GDM1 (cell line): ENCODE measurements around the gene METRN.

Source experiments
- DNase-seq: peaks from one replicate; lab custom pipeline; 2025; lab: John Stamatoyannopoulos, UW

METRN gene

DNA sequence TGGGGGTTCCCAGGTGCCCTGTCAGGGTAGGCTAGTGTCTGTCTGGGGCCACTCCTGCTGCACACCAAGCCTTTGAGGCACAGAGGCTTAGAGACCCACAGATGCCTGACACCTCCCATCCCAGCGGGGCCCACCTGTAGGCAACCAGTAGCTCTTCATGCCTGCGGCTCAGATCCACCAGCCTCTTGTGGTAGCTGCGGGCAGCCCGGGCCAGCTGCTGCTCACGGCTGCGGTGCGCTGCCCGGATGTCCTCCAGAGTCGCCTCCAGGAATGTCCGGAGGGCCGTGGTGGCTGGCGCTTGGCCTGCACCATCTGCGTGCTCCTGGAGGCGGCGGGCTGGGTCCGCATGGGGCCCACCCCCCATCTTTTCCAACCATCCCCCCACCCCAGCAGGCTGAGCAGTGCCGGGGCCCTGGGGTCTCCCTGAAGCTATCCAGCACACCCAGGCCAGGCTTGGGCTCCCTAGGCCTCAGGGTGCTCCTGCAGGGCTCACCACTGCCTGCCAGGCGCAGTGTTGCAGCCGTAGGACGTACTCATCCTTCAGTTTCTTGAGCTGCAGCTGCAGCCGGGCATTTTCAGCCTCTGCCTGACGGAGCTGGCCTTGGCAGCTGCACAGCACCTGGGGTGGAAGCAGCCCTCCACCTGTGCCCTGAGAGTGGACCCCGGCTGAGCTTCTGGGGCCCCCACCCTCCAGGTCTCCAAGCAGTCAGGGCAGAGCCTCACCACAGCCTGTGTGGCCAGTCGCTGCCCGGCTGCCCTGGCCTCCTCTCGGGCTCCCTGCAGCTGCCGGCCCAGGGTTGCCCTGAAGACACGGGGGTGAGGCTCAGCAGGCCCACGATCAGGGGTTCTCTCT lies 9.5 kb downstream of the METRN start:
- no peak for DNase-seq

DNA sequence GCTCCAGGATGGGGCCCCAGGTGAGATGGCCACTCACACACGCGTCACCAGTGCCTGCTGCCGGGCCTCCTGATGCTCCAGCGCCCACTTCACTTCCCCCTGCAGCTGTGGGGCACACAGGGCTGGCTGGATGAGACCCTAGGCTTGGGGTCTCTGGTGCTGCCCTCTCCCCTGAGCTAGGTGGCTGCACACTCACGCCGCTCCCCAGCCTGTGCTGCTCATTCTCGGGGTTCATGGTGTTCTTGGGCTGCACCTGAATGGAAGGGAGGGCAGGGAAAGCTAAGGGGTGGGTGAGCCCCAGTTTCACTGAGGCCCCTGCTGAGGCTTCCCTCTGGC lies 10.1 kb downstream of the METRN start:
- DNase-seq = no peak

DNA sequence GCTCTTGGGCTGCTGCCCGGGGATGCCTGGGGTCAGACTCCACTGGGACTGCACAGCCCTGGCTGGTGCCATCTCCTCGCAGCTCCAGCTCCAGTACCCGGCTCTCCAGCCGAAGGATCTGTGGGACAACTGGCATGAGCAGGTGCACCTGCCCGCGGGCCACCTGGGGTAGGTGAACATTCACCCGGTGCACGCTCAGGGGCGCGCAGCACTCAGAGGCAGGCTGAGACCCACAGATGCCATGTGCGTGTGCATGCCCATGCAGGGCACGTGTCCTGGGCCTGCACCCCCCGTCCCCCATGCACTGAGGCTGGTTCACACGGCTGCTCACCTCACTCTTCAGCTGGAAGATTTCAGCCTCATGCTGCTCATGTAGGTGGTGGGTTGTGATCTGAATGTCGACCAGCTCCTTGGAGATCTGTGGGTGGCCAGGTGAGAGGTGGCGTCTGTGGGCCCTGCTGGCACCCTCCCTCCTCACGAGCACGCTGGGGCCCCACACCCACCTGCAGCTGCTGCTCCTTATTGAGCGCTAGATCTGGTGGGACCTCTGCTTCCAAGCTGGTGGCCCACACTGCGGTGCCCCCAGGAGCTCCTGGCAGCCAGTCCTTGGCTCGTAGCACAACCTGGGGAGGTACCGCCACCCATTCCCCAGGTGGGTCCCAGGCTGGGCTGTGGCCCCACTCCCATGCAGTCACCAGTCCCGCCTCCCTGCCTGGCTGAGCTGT lies 10.7 kb downstream of the METRN start:
- DNase-seq = no peak

DNA sequence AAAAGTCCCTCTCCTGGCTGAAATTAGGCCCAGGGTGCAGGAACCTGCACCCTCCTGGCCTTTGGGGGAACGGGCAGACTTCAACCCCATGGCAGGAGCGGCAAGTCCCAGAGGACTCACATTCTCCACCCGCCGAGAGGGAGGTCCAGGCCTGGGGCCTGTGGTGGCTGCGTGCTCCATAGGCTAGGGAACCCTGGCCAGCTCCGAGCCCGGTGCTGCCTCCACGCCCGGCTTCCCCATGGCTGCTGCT lies 11.2 kb downstream of the METRN start:
- DNase-seq = no peak

DNA sequence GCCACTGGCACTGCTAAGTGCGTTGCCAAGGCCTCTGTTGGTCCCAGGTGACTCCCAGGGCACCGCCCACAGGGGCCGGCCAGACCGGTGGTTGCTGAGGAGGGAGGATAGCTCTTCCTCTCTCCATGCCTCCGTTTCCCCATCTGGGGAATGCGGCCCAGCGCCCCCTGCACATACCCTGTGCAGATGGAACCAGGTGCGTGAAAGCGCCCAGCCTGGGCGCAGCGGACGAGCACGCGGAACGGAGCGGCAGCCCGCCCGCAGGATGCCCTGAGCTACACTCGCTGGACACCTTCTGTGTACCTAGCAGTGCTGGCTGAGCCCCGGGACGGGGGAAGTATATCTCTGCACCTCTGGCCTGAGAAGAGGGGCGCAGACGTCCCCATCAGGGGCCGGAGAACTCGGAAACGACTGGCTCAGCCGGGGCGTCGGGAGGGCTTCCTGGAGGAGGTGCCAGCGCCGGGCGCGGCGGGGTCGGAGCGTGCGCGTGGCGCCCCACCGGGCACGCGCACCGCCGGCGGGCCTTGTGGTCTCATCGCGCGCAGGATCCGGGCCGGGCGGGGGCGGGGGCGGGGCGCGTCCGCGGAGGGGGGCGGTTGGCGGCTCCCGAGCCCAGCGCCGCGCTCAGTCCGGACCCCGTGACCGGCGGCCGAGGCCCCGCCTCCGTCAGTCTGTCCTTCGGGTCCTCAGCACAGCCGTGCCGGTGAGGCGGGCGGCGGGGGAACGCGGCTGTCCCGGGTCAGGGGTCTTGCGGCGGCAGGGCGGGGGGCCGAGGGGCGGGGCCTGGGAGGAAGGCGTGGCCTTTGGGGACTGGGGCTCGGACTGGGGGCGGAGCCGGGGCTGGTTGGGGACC lies 11.7 kb downstream of the METRN start, which contains the start of the genes CCDC78 and HAGHL:
Gene CCDC78 (minus strand): TSS at position 6 of the 853 bp plus-strand sequence. CDS start 76 bp downstream, outside the sequence.
Gene HAGHL (plus strand): TSS at position 669 of the 853 bp plus-strand sequence. CDS start 404 bp downstream, outside the sequence.
- DNase-seq = no peak

DNA sequence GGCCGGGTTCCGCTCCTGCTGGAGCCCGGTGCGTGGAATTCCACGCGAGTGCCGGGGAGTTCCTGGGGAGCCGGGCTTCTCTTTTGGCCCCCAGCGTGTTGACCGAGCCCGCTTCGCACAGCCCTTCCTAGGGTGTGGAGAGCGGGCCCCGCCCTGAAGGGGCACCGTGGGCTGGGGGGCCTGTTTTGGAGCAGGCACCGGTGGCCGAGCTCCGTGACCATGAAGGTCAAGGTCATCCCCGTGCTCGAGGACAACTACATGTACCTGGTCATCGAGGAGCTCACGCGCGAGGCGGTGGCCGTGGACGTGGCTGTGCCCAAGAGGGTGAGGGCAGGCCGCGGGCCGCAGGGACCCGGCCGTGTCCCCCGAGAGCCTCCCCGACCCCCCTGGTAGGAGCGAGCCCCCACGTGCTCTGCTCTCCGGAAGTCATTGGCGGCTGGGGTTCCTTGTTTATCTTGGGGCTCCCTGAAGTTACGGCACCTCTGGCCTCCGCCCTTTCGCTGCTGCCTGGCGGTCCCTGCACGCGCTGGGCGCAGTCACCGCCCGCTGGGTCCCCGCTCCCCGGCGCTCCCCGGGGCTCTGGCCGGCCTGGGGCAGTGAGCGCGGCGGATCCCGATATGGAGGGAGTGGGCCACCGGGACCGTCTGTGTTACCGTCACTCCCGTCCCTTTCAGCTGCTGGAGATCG lies 12.5 kb downstream of the METRN start:
- no peak for DNase-seq

DNA sequence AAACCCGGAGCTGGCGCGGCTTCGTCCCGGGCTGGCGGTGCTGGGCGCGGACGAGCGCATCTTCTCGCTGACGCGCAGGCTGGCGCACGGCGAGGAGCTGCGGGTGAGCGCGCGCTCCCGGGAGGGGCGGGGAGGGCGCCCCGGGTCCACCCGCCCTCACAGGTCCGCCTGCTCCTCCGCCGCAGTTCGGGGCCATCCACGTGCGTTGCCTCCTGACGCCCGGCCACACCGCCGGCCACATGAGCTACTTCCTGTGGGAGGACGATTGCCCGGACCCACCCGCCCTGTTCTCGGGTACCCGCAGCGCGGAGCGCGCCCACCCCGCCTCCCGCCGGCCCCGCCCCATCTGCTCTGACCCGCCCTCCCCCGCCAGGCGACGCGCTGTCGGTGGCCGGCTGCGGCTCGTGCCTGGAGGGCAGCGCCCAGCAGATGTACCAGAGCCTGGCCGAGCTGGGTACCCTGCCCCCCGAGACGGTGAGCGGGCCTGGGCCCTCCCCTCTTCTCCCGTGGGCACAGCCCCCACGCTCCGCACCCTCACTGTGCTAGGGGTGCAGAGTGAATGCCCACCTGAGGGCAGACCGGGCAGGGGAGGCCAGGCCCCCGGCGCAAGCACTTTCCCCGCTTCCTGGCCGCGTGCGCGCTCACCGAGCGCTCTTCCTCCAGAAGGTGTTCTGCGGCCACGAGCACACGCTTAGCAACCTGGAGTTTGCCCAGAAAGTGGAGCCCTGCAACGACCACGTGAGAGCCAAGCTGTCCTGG lies 13.4 kb downstream of the METRN start:
- DNase-seq = no peak

DNA sequence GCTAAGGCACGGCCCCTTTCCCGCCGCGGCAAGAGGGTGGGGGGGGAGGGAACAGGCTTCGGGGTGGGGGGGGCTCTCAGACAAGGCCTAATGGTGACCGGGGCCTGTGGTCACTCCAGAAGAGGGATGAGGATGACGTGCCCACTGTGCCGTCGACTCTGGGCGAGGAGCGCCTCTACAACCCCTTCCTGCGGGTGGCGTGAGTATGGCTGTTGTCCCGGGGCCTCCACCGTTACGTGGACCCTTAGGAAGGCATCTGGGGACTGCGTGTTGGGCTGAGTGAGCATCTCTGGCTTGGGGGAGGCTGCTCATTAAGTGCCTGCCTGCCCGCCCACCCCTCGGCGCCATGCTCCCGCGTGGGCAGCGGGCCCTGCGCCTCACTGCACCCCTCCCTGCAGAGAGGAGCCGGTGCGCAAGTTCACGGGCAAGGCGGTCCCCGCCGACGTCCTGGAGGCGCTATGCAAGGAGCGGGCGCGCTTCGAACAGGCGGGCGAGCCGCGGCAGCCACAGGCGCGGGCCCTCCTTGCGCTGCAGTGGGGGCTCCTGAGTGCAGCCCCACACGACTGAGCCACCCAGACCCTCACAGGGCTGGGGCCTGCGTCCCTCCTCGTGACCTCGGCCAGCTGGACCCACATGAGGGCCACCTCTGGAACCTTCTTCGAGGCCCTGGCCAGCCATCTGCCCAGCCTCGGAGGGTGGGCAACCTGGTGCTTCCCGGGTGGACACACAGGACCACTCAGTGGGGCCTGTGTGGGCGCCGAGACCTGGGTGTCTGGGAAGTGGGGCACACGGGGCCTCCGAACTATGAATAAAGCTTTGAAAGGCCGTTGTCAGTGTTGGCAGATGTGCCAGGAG lies 14.2 kb downstream of the METRN start:
- DNase-seq = no peak

DNA sequence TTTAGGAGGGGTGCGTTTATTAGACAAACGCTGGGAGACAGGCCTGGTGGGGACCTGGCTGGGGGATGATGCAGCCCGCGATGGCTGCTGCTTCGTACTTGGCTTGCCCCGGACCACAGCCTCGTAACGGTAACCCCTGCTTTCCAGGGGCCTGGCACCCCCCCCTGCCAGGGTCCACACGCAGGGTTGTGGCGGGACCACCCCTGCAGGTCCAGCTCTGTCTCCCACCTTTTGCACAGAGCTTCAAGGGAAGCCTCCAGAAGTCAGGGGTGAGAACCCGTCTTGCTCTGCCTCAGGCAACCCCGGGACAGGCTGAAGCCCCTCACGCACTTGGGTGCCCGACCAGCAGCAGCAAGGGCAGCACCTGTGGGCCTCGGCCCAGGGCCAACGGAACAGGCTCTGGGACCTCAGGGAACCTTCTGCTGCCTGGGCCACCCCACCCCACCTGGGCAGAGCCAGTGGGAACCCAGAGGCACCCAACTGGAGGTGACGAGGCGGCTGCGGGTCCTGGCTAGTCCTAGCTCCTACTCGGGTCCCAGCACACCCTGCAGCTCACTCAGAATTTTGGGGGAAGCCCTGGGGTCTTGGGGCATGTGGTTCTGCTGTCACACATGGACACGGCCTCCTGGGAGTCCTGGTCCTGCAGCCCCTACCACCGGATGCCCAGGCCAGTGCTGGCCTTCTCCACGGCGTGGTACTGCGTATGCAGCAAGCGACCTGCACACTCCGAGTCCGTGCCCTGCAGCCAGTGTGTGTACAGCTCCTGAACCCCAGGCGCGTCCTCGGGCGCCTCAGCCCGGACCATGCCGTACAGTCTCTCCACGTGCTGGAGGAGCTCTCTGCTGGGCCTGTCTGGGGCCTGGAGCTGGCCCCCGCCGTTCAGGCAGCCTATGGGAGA lies 15.1 kb downstream of the METRN start:
- DNase-seq = no peak

DNA sequence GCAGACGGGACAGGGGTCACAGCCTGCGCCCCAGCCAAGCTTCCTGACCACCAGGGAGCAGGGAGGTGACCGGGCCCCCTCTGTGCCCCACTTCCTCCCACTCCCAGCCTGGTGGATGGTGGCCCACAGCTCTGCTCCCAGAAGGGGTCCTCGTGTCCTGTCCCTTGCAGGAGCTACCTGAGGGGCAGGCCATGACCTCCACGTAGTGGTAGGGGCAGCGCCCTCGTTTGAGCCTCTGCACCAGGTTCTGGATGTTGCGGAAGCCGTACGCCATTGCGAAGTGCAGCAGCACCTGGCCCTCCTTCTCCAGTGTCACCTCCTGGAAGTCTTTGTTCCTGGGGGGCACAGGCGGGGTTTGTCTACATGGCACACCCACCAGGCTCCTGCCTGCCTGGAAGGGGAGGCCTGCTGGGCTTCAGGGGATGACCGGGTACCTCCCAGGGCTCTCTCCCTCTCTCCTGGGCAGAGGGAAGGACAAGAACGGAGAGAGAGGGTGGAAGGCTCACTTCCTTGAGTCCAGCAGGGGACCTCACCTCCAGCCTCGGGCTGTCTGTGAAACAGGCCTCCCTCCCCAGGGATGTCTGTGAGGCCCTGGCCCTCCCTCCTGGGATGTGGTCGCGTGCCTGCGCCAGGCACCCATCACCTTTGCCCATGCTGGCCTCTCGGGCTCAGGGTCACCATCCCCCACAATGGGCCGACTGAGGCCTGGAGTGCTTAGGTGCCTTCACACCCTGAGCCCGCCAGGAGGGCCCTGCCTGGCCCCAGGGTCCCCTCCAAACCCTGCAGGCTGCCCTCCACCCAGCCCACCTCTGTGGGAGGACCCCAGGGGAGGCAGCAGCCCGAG lies 16.0 kb downstream of the METRN start:
- DNase-seq = no peak

DNA sequence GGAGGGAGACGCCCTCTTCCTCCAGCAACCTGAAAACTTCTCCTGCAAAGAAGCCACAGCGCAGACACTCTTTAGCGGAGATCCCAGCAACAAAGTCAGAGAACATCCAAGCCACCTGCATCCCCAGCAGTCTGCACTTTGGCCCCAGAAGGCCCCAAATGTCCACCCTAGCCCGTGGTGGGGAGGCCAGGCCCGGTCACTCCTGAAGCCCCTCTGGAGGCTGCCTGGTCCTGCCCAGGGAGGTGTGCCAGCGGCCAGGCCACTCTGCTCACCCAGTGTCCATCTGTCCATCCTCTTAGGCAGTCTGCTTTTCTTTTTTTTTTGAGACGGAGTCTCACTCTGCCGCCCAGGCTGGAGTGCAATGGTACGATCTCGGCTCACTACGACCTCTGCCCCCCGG lies 17.4 kb downstream of the METRN start:
- no peak for DNase-seq

DNA sequence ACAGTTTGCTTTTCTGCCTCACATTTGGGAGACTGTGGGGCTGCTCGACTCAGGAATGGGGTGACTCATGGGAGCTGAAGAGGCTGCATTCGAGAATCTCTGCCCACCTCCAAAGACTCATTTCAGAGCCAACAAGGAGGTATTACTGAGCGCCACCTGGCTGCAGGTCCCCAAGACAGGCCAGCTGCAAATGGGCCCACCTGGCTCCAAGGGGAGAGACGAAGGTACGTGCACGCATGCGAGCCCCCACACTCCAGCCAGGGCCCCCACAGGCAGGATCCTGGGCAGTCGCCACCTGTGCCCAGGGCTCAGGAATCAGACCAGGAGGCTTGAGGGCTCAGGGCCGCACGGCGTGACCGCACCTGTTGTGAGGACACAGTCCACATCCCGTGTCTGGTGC lies 18.0 kb downstream of the METRN start:
- DNase-seq = no peak

DNA sequence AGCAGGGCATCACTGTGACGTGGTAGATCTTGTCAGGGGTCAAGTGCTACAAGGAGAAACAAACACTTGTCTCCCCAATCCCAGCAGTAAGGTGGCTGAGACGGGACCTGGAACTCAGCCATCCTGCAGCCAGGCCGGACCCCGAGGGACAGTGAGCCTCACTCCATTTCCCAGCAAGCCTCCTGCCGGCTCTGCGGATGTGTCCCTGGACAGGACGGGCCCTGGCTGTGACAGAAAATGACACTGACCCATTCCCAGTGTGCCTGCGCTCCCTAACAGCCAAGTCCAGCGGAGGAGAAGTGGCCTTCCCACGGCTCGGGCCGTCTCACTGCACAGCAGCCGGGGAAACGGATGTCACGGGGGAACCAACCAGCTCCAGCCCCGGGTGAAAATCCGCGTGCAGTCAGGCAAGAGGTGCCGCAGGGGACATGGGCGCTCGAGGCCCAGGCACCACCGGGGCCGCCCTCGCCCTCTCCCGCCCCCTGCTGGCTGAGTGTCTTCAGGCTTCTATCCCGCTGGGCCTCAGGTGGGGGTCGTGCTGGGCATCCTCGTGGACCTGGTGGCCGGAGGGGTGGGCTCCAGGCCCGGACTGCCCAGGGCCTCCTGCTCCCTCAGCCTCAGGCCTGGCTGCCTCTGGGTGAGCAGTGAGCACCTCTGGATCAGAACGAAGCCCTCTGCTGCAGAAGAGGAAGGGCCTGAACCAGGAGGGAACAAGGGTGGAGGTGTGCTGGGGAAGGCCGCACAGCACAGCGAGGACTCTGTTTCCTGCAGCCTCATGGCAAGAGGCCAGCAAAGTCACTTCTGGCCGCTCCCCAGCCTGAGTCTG lies 18.7 kb downstream of the METRN start:
- DNase-seq = no peak

DNA sequence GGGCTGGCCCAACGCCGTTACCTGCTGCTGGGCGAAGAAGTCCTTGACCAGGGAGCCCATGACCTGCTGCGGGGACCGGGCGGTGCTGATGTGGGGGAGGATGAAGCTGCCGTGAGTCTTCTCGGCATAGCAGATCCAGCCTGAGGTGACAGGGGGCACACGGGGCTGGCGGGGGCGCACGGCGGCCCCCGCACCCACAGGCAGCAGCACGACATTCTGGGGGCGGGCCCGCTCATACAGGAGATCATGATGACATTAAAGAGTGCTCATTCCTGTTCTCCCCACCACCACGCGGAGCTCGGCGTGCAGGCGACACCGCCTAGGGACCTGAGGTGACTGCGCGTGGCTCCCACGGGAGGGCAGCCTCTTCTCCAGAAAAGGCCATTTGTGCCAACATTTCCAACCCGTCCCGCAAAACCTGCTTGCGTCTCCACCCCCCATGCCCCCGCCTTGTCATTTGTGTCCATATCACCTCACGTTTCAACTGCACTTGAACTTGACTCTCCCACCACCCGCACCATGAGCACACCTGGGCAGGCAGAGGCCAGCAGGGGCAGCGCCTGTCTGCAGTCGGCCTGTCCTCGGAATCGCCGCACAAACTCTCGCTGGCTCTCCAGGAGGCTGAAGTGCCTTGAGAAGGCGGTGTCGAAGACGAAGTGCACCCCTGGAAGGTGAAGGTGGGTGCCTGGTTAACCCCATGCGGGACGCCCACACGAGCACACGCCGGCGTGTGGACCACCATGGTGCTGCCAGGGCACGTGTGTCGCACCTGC lies 19.5 kb downstream of the METRN start:
- no peak for DNase-seq

DNA sequence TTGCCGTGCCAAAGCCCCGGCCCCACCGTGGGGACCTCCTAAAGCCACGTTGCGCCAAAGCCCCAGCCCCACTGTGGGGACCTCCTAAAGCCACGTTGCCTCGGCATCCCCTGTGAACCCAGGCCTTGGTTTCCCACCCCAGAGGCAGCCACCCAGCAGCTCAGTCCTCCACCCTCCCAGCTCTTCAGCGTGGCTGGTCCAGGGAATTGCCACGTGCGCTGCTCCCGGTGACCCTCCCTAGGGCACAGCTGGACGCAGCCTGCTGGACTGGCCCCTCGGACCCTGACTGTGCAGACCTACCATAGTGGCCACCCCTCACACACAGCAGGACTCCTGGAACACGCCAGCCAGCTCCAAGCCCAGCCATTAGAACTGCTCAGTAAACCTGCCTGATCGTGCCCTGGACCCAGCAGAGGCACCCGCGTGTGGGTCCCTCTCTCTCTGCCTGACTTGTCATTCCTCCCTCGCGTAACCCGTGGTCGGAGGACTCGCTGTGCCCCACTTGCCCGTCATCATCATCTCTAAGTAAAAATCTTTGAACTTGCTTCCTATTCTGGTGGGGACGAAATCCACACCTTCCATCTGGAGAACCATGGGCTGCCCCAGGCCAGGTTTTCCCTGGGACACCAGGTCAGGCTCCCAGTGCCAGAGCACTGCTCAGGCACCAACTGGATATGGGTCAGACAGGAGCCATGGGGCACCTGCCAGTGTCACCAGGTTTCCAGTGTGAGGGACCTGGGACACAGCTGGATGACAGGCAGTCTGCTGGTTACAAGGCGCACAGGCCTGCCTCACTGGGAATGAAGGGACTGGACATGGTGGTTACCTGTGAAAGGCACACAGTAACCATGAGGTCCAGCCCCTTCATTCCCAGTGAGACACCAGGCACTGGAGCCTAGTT lies 20.3 kb downstream of the METRN start:
- no peak for DNase-seq

DNA sequence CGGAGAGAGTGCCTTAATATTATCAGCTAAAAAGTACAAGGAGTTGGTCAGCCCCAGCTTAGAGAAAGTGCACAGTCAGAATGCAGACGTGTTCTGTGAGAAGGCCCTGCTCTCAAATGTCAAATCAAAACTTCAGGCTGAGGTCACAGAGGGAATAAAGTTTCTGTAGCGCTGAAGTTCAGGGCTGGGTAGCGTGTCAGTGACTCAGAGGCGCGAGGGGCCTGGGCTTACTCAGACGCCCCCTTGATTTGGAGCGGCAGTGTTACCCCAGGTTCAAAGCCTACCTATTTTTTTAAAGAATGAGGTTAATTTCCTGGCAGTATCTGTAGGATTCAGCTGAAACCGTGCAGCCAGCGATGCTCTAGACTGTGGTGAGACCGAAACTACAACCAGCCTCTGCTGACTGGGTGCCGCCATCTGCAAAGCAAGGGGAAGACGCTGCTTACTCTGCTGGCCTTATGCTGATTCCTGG lies 21.1 kb downstream of the METRN start:
- DNase-seq = no peak
